Glutamatergic neuron (in vitro differentiated cells): Measurements from ENCODE around the gene PILRA. TPM values are rescaled to one million over a fixed set of nuclear protein-coding genes. Genes with fewer than 3 reads are reported as not detected.
"Not testable (repeated sequence)": the region's sequence is repeated elsewhere in the genome, so short reads cannot be mapped to it uniquely, and the experiment has no call there.

Experiments used
- DNase-seq: peaks from one replicate; pipeline ENCODE4 v3.0.0; 2022
- H3K27ac Mint-ChIP-seq: one replicate; pipeline ENCODE4 v1.8.0; 2020; ENCODE audit warnings: mild to moderate bottlenecking, mixed read lengths, inconsistent platforms; ENCODE audit not compliant: unreplicated experiment
- H3K27me3 Mint-ChIP-seq: one replicate; pipeline ENCODE4 v1.8.0; 2020; ENCODE audit warnings: mild to moderate bottlenecking, moderate library complexity, mixed read lengths, inconsistent platforms; ENCODE audit not compliant: unreplicated experiment
- H3K36me3 Mint-ChIP-seq: one replicate; pipeline ENCODE4 v1.8.0; 2020; ENCODE audit warnings: mild to moderate bottlenecking, mixed read lengths, inconsistent platforms; ENCODE audit not compliant: unreplicated experiment
- H3K4me1 Mint-ChIP-seq: one replicate; pipeline ENCODE4 v1.8.0; 2020; ENCODE audit warnings: mild to moderate bottlenecking, low read depth, mixed read lengths, inconsistent platforms; ENCODE audit not compliant: unreplicated experiment
- H3K4me3 Mint-ChIP-seq: one replicate; pipeline ENCODE4 v1.8.0; 2020; ENCODE audit warnings: mild to moderate bottlenecking, mixed read lengths, inconsistent platforms; ENCODE audit not compliant: unreplicated experiment
- H3K9me3 Mint-ChIP-seq: one replicate; pipeline ENCODE4 v1.8.0; 2020; ENCODE audit warnings: mild to moderate bottlenecking, moderate library complexity, mixed read lengths, inconsistent platforms; ENCODE audit not compliant: unreplicated experiment
- CTCF ChIP-seq: fragments of 200-600 bp; sonication (generic); IDR thresholded peaks from one replicate; pipeline ENCODE4 v1.5.0; 2021; ENCODE audit not compliant: partially characterized antibody, unreplicated experiment
- total RNA-seq: library from RNA; stranded (reverse); fragmentation: NEBNext Ultra II Directional; extraction: Animal tissue kit (Norgen Biotek cat#: 25700); gene quantifications from one replicate; pipeline ENCODE4 v1.2.1, GENCODE V29; 2021; ENCODE audit not compliant: unreplicated experiment

Gene PILRA
- total RNA-seq, 1 donor from 2014 or later = 12.5 TPM

- H3K4me3 Mint-ChIP-seq = no peak overlapping the region
- TF ChIP-seq CTCF = no peak
- H3K9me3 Mint-ChIP-seq = peaks cover 2% of the 10 kb centered on the region
- no peaks in the 10 kb centered on the region for H3K36me3 Mint-ChIP-seq
- peaks cover 9% of the 10 kb centered on the region for H3K27me3 Mint-ChIP-seq
- DNase-seq = no peak
- peaks cover 4% of the 10 kb centered on the region for H3K4me1 Mint-ChIP-seq
- H3K27ac Mint-ChIP-seq = no peak overlapping the region
These were observed 593 bp upstream of the PILRA start for GRCh38 chr7:100372694-100373093.

GRCh38 chr7:100373870-100374598 lies 747 bp downstream of the PILRA start:
- not testable (repeated sequence) for H3K4me3 Mint-ChIP-seq, H3K36me3 Mint-ChIP-seq, H3K9me3 Mint-ChIP-seq, H3K27ac Mint-ChIP-seq, H3K4me1 Mint-ChIP-seq, H3K27me3 Mint-ChIP-seq, DNase-seq

GRCh38 chr7:100374601-100375000 lies 1.3 kb downstream of the PILRA start:
- Mint-ChIP-seq H3K27me3 (peaks cover 9% of the 10 kb centered on the region), H3K36me3 (no peaks in the 10 kb centered on the region), H3K4me1 (peaks cover 2% of the 10 kb centered on the region), H3K9me3 (peaks cover 2% of the 10 kb centered on the region), H3K4me3 (no peak overlapping the region), H3K27ac (no peak overlapping the region)
- DNase-seq = no peak
- TF ChIP-seq CTCF = no peak

- H3K9me3 Mint-ChIP-seq = peaks cover 2% of the 10 kb centered on the region
- H3K4me1 Mint-ChIP-seq = no peaks in the 10 kb centered on the region
- H3K36me3 Mint-ChIP-seq = no peaks in the 10 kb centered on the region
- H3K27me3 Mint-ChIP-seq = peaks cover 9% of the 10 kb centered on the region
- no peak overlapping the region for H3K27ac Mint-ChIP-seq
- no peak for TF ChIP-seq CTCF
- H3K4me3 Mint-ChIP-seq = no peak overlapping the region
- no peak for DNase-seq
These were observed 2.8 kb downstream of the PILRA start for GRCh38 chr7:100376066-100376465.

- TF ChIP-seq CTCF = no peak
- peak overlapping the region; percentile 30 for H3K4me3 Mint-ChIP-seq
- no peak overlapping the region for H3K27ac Mint-ChIP-seq
- H3K9me3 Mint-ChIP-seq = peaks cover 2% of the 10 kb centered on the region
- no peaks in the 10 kb centered on the region for H3K36me3 Mint-ChIP-seq
- no peaks in the 10 kb centered on the region for H3K4me1 Mint-ChIP-seq
- peaks cover 7% of the 10 kb centered on the region for H3K27me3 Mint-ChIP-seq
- DNase-seq = no peak
These were observed 4.9 kb downstream of the PILRA start for GRCh38 chr7:100378114-100378755.
